ENCODE measurements around the gene FER1L5. TPM values are rescaled to one million over a fixed set of nuclear protein-coding genes. Genes with fewer than 3 reads are reported as not detected.
"Not testable (repeated sequence)": the region's sequence is repeated elsewhere in the genome, so short reads cannot be mapped to it uniquely, and the experiment has no call there.

The FER1L5 gene
- total and polyA plus RNA-seq, 8 donors = 0.93 to 3.2 (median 1.4) TPM

- H3K4me3 ChIP-seq = no peak overlapping the region
- peaks cover 0 to 21% (median 13%) of the 10 kb centered on the region in 3 donors for H3K4me1 ChIP-seq
- peak overlapping the region in 2 of 4 donors; percentile 59 to 74 for H3K27ac ChIP-seq
- WGBS, 2 donors = 83 to 85% methylated on average over 9 of the region's 9 CpGs
- no peaks in the 10 kb centered on the region for H3K36me3 ChIP-seq
- H3K27me3 ChIP-seq = no peaks in the 10 kb centered on the region
- no peak for DNase-seq
- no peak for ATAC-seq
- FAIRE-seq = no peak
- intact Hi-C loops (cut with DNase I) = no loop called here
- TF ChIP-seq CTCF (IDR thresholded peaks at IDR 0.05) = no peak
- H3K9me3 ChIP-seq = no peaks in the 10 kb centered on the region
Measured at GRCh38 chr2:96662360-96662759, 19.8 kb downstream of the FER1L5 start.

- WGBS, 2 donors = 28 to 32% methylated on average over 5 of the region's 5 CpGs
- peak in 5 of 6 donors; percentile 84 to 91 (median 87) for DNase-seq
- Histone ChIP-seq H3K4me3 (peak overlapping the region in 2 of 4 donors; percentile 10 to 18), H3K4me1 (peaks cover 0 to 21% (median 13%) of the 10 kb centered on the region in 3 donors), H3K27ac (peak overlapping the region; percentile 40 to 74 (median 58)), H3K36me3 (no peaks in the 10 kb centered on the region), H3K9me3 (no peaks in the 10 kb centered on the region), H3K27me3 (no peaks in the 10 kb centered on the region)
- peak; percentile 91 to 97 (median 92) for ATAC-seq
- intact Hi-C loops (cut with DNase I) = no loop called here
- no peak for FAIRE-seq
- no peak for TF ChIP-seq CTCF (IDR thresholded peaks at IDR 0.05)
Measured at GRCh38 chr2:96663177-96663576, 20.6 kb downstream of the FER1L5 start.

- H3K36me3 ChIP-seq = no peaks in the 10 kb centered on the region
- peaks cover 0 to 21% (median 13%) of the 10 kb centered on the region in 3 donors for H3K4me1 ChIP-seq
- peak overlapping the region in 2 of 4 donors; percentile 10 to 18 for H3K4me3 ChIP-seq
- TF ChIP-seq CTCF (IDR thresholded peaks at IDR 0.05) = no peak
- H3K27ac ChIP-seq = peak overlapping the region; percentile 40 to 74 (median 58)
- intact Hi-C loops (cut with DNase I) = no loop called here
- peak; percentile 63 to 74 (median 74) for ATAC-seq
- peak in 3 of 6 donors; percentile 32 to 54 (median 39) for DNase-seq
- FAIRE-seq = no peak
- no peaks in the 10 kb centered on the region for H3K27me3 ChIP-seq
- WGBS, 2 donors = 29 to 30% methylated on average over 7 of the region's 7 CpGs
- no peaks in the 10 kb centered on the region for H3K9me3 ChIP-seq
Measured at GRCh38 chr2:96663829-96664228, 21.3 kb downstream of the FER1L5 start.

GRCh38 chr2:96664366-96664925 is 21.9 kb downstream of the FER1L5 start:
- intact Hi-C loops (cut with DNase I) = no loop called here
- Histone ChIP-seq H3K27ac (peak overlapping the region in 3 of 4 donors; percentile 7 to 74 (median 59)), H3K36me3 (no peaks in the 10 kb centered on the region), H3K9me3 (no peaks in the 10 kb centered on the region), H3K4me3 (no peak overlapping the region), H3K27me3 (no peaks in the 10 kb centered on the region), H3K4me1 (peaks cover 0 to 21% (median 13%) of the 10 kb centered on the region in 3 donors)
- no peak for FAIRE-seq
- no peak for DNase-seq
- TF ChIP-seq CTCF (IDR thresholded peaks at IDR 0.05) = no peak
- no peak for ATAC-seq
- WGBS, 2 donors = 92 to 94% methylated on average over 3 of the region's 3 CpGs

GRCh38 chr2:96665083-96665569 is 22.6 kb downstream of the FER1L5 start:
- FAIRE-seq (no peak), ATAC-seq (peak; percentile 49 to 73 (median 54)), DNase-seq (peak in 2 of 6 donors; percentile 37 to 55)
- WGBS, 2 donors = 58 to 71% methylated on average over 3 of the region's 3 CpGs
- Histone ChIP-seq H3K9me3 (no peaks in the 10 kb centered on the region), H3K36me3 (no peaks in the 10 kb centered on the region), H3K27me3 (no peaks in the 10 kb centered on the region), H3K4me3 (no peak overlapping the region), H3K4me1 (peaks cover 0 to 21% (median 13%) of the 10 kb centered on the region in 3 donors), H3K27ac (peak overlapping the region; percentile 7 to 74 (median 52))
- no peak for TF ChIP-seq CTCF (IDR thresholded peaks at IDR 0.05)
- intact Hi-C loops (cut with DNase I) = no loop called here

GRCh38 chr2:96665717-96666116 is 23.2 kb downstream of the FER1L5 start:
- intact Hi-C loops (cut with DNase I); FAIRE-seq; DNase-seq; H3K36me3 ChIP-seq; H3K27me3 ChIP-seq; ATAC-seq; H3K4me3 ChIP-seq; H3K9me3 ChIP-seq: not testable (repeated sequence)
- Histone ChIP-seq H3K27ac (peak overlapping the region in 3 of 4 donors; percentile 46 to 74 (median 59)), H3K4me1 (peaks cover 0 to 21% (median 13%) of the 10 kb centered on the region in 3 donors)
- WGBS, 2 donors = 94 to 96% methylated on average over 3 of the region's 3 CpGs

All from pancreas (tissue), 10 donors.